ENCODE results near the gene TMEM19.

Gene TMEM19

DNA sequence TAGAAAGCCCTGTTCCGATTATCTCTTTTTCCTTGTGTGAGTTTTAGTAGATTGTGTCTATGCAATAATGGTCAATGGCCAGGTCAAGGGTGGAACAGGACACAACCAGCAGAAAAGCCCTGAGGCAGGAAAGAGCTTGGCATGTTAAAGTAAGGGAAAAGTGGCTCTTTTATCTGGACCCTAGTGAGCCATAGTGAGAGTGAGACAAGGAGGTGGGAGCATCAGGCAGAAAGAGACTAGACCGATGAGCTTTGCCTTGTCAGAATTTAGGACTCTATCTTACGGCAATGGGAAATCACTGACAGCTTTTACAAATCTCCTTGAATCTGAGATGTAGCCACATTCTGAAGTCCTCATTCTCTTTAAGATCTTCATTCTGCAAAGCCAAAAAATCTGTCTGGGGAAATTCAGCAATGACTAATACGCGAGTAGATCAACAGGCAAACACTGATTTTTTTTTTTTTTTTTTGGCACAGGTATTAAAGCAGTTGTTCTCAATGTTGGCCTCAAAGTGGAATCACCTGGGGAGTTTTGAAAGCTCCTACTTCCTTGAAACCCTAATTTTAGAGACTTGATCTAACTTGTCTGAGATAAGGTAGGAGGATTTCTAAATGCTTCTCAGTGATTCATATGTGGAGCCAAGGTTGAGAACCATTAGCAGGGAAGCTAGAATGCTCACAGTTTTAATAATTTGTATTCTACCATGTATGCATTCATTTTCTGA, 33.9 kb downstream of the TMEM19 start:
- no peak for DNase-seq

DNA sequence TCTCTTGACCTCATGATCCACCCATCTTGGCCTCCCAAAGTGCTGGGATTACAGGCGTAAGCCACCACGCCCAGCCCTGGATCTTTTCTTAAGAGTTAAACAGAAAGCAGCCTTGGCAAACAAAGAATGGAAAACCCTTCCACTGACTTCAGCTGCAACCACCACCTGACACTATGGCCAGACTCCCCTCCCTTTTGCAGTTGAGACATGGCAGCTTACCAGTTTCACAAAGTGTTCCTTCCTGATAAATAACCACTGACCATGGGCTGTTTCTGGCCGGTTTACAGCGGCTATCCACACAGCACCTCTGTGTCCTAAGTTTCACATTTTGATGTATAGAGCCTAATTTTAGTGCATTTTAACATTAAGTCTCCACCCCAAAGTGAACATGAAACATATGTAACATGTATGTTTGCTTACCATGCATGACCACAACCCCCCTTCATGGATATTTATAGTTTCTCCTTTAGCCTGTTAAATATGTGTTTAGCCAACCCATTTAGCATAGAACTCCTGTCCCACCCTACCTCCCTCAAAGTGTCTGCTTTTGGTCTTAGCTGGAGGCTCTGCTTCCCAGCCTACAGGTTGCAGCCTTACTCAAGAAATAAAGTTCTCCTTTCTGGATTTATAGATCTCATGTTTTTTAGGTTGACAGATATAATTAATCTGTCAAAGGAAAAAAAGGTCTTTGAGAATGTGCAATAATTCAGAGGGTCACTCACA, 36.1 kb downstream of the TMEM19 start:
- DNase-seq, result no peak

GRCh38 chr12:71725011-71725410, 39.1 kb downstream of the TMEM19 start:
- no peak for DNase-seq

DNA sequence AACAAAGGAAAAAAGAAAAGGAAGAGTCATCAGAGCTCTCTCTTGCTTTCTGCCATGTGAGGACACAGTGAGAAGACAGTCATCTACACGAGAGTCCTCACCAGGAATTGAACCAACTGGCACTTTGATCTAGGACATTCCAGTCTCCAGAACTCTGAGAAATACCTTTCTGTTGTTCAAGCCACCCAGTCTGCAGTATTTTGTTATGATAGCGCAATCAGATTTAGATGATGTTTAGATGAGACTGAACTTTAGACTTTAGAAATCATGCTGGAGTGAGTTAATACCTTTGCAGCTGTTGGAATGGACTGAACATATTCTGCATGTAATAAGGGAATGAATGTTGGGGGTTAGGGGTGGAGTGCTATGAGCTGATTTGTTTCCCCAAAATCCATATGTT, 40.7 kb downstream of the TMEM19 start:
- DNase-seq, result no peak

GRCh38 chr12:71727958-71728357, 42.1 kb downstream of the TMEM19 start:
- no peak for DNase-seq

DNA sequence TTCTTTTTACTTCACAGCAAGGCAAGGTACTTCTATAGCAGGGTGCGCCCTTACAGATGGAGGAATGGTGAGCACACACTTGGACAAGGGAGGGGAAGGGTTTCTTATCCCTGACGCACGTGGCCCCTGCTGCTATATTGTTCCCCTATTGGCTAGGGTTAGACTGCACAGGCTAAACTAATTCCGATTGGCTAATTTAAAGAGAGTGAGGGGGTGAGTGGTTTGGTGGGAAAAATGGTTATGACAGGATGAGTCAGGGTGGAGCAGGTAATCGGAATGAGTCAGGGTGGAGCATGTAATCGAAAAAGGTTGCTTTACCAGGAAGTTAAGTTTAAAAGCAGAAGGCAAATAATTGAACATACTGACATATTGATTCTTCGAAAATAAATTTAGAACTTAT, 45.1 kb downstream of the TMEM19 start:
- DNase-seq, result no peak

DNA sequence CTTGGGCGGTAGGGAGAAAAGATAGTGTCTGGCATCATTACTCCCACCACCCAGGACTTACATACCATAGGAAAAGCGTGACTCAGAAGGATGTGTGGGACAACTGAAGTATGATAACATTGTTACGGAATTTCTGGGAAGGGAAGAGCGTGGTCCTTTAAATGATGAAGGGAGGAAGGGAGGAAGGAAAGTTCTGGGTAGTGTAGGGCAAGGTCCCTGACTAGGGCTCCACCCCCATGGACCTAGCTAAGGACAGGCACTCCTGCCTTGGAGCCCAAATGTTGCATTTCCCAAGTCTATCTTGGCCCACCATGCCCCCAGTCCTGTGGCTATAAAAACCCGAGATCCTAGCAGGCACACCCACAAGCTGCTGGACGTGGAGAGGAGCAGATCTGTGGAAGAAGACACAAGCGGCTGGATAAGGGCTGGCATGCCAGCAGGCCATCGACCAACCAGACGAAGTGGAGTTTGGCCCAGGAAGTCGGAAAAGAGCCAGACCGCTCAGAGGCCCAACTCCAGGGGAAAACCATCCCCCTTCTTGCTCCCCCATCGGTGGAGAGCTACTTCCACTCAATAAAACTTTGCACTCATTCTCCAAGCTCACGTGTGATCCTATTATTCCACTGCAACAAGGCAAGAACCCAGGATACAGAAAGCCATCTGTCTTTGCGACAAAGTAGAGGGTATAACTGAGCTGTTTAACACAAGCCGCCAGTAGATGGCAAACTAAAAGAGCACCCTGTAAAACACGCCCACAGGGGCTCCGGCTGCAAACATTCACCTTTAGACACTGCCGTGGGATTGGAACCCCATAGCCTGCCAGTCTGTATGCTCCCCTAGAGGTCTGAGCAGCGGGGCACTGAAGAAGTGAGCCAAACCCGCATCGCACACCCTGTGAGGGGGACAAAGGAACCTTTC, 45.8 kb downstream of the TMEM19 start:
- DNase-seq, result no peak

DNA sequence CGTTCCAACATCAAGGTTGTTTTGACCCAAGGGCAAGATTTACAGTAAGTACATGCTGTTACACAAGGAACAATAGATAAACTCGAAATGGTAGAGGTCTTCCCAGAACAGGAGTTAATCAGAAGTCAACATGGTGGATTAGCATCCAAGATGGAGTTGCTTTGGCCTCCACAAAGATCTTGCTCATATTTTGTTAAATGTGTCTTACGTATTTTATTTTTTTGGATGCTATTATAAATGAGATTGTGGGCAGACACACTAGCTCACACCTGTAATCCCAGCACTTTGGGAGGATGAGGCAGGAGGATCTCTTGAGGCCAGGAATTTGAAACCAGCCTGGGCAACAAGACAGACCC, 46.5 kb downstream of the TMEM19 start:
- DNase-seq, result no peak

- DNase-seq, result no peak
Measured at GRCh38 chr12:71737197-71737596, 51.3 kb downstream of the TMEM19 start.

DNA sequence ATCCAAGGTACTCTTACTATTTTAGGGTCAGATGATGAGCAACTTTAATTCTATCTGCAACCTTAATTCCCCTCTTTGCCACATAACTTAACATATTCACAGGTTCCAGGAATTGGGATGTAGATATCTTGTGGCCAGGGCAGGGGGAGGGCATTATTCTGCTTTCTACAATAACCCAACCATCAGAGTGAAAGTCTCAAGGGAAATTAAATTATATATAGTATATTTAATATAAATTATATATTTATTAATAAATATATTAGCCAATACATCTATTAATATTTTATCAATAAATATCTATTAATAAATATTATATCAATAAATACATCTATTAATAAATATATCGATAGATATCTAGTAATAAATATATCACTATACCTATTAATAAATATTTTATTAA, 57.1 kb downstream of the TMEM19 start:
- DNase-seq, result no peak

DNA sequence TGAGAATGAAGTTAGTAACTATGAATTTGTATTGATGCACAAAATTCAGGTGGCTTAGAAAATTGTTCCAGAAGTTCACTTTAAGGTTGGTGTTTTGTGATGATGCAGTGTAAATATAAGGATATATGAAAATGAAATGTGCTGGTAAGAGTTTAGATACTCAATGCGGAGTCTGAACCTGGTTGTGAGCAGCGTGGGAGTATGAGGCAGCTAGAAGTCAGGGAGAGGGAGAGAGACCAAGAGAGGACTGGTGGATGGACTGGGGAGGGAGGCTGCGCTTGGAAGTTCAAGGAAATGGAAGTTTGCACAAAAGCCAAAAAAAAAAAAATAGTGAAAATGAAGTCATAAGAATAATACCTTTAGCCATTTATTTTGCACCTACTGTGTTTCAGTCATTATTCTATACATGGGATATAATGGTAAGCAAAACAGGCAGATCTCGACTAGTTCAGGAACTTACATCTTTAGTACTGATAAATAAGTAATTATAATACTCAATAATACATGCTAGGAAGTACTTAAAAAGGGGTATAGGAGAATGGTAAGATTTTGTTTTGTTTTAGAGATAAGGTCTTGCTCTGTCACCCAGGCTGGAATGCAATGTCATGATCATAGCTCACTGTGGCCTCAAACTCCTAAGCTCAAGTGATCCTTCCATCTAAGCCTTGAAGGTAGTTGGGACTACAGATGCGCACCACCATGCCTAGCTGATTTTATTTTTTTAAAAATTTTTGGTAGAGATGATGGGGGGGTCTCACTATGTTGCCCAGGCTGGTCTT, 58.8 kb downstream of the TMEM19 start:
- no peak for DNase-seq

DNA sequence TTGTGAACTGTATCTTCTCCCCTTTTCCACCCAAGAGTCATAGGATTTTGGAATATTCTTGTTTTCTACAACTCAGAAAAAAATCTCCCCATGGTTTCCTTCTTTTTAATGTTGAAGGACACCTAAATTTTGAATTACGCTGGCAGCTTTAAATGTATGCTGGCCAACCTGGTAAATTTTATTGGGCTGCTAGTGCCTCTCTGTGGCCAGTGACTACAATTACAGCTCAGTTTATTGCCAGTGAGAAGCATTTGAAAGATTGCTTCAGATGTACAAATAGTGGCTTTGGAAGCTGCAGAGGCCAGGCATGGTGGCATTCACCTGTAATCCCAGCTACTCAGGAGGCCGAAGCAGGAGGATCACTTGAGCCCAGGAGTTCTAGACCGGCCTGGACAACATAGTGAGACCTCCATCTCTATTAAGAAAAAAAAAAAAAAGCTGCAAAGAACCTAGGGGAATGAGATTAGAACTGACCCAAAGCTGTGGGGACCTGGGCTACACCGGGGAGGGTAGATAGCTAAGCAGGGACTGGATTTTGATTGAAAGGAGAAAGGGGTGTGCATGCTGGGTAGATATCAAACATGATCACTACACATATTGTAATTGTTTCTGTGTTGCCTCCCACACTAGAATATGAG, 61.2 kb downstream of the TMEM19 start:
- DNase-seq, result peak; percentile 41

DNA sequence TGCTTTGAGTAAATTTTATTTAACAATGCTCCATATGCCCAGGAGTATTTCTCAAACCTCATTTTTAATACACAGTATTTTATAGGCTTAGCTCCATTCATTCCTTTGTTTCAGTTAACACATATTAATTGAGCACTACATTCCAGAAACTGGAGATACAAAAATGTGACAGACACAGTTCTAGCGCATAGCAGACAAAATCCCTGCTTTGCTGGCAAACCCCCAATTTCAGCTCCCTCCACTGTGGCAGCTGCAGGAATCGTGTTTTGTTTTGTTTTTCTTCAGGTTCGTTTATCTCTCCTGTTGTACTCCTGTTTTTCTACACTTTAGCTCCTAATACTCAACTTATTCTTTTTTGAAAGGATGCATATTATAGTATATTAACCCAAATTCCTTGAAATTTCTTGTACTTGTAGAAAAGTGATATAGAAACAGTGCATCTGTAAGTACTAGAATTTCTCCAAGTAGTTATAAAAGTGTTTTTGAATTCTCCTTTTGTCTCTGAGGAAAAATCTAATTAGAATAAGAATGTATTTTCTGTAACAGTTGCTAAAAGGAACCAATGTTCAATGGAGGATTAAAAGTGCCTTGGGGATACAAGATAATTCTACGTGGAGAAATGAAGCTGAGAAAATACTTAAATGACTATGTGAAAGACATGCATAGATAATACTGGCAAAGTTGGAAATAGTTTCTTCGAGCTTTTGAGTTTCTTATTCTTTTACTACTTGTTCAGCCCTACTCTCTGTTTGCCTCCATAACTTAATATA, 62.4 kb downstream of the TMEM19 start:
- no peak for DNase-seq

GRCh38 chr12:71749666-71750065, 63.8 kb downstream of the TMEM19 start:
- no peak for DNase-seq

DNA sequence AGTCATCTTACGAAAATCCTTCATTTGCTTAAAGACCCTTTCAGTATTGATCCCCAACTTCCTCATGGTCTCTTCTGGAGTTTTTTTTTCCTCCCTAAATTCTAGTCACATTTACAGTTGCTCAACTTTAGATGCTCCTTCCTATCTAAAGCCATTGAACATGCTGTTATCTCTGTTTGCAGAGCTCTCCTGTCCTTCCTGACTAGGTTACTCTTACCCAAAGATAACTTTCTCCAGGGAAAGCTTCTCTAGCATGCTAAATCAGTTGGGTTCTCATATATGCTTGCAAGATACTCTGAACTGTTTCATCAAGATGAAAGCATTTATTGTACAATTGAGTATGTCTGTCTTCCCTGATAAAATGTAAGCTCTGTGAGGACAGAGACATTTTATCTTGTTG, 67.0 kb downstream of the TMEM19 start:
- DNase-seq, result no peak
